ENCODE data around the gene ASMTL.
A peak's percentile ranks its signal among the peaks of the same experiment; 100 is the strongest.
"Not testable (repeated sequence)": the region's sequence is repeated elsewhere in the genome, so short reads cannot be mapped to it uniquely, and the experiment has no call there.

ASMTL gene

GRCh38 chrX:1475881-1476280 lies 23.2 kb upstream of the ASMTL start:
- Histone ChIP-seq H3K9ac (ENCODE audit: insufficient read length) (no peak overlapping the region), H3K4me3 (no peak overlapping the region), H3K27ac (no peak overlapping the region), H3K36me3 (ENCODE audit: insufficient read depth, low read length) (no peaks in the 10 kb centered on the region), H3K9me3 (ENCODE audit: low read depth, low read length) (0 out of 2 replicates have a peak, but pooled peaks cover 3% of the 10 kb centered on the region)
- no peak for TF ChIP-seq EZH2 (IDR thresholded peaks at IDR 0.05)
- TF ChIP-seq POLR2AphosphoS5 (IDR thresholded peaks at IDR 0.05; ENCODE audit: borderline replicate concordance, low read depth, low read length) = no peak
- TF ChIP-seq FOXP2 (optimal IDR thresholded peaks at IDR 0.05; ENCODE audit: control extremely low read depth, extremely low read length, insufficient read depth) = no peak
- DNase-seq (ENCODE audit: low read depth, low spot score) = no peak

DNA sequence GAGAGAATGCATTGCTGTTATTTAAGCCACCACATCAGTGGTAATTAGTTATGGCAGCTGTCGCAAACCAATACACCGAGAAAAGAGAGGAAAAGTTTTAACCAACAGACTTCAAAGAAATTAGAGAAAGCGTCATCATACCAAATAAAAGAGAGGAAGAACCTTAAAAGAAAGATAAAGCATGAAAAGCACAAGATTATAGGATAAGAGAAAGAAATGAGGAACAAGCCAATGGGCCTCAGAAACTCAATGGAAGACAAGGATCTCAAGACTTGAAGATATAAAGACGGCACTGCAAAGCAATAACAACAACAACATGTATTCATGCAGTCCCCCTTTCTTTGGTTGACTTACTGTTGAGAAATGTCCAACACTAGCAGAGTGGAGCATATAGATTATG lies 22.8 kb upstream of the ASMTL start:
- Histone ChIP-seq H3K9ac (ENCODE audit: insufficient read length) (no peak overlapping the region), H3K9me3 (ENCODE audit: low read depth, low read length) (0 out of 2 replicates have a peak, but pooled peaks cover 3% of the 10 kb centered on the region), H3K4me3 (no peak overlapping the region), H3K27ac (no peak overlapping the region), H3K36me3 (ENCODE audit: insufficient read depth, low read length) (no peaks in the 10 kb centered on the region)
- TF ChIP-seq FOXP2 (optimal IDR thresholded peaks at IDR 0.05; ENCODE audit: control extremely low read depth, extremely low read length, insufficient read depth) = no peak
- no peak for TF ChIP-seq POLR2AphosphoS5 (IDR thresholded peaks at IDR 0.05; ENCODE audit: borderline replicate concordance, low read depth, low read length)
- no peak for TF ChIP-seq EZH2 (IDR thresholded peaks at IDR 0.05)
- DNase-seq (ENCODE audit: low read depth, low spot score) = no peak

DNA sequence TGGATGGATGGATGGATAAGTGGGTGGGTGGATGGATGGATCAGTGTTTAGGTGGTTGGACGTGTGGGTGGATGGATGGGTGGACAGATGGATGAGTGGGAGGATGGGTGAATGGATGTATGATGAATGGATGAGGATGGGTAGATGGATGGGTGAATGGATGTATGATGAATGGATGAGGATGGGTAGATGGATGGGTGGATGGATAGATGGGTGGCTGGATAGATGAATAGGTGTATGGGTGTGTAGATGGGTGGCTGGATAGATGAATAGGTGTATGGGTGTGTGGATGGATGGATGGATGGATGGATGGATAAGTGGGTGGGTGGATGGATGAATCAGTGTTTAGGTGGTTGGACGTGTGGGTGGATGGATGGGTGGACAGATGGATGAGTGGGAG lies 21.9 kb upstream of the ASMTL start:
- not testable (repeated sequence) for DNase-seq (ENCODE audit: low read depth, low spot score); H3K27ac ChIP-seq; H3K4me3 ChIP-seq; H3K9me3 ChIP-seq (ENCODE audit: low read depth, low read length); H3K36me3 ChIP-seq (ENCODE audit: insufficient read depth, low read length); H3K9ac ChIP-seq (ENCODE audit: insufficient read length)

GRCh38 chrX:1472975-1473374 lies 20.3 kb upstream of the ASMTL start:
- H3K27ac ChIP-seq = no peak overlapping the region
- no peak for TF ChIP-seq POLR2AphosphoS5 (IDR thresholded peaks at IDR 0.05; ENCODE audit: borderline replicate concordance, low read depth, low read length)
- no peak for TF ChIP-seq FOXP2 (optimal IDR thresholded peaks at IDR 0.05; ENCODE audit: control extremely low read depth, extremely low read length, insufficient read depth)
- TF ChIP-seq EZH2 (IDR thresholded peaks at IDR 0.05) = no peak
- no peak overlapping the region for H3K9ac ChIP-seq (ENCODE audit: insufficient read length)
- H3K9me3 ChIP-seq (ENCODE audit: low read depth, low read length) = no peaks in the 10 kb centered on the region
- no peak for DNase-seq (ENCODE audit: low read depth, low spot score)
- H3K36me3 ChIP-seq (ENCODE audit: insufficient read depth, low read length) = no peaks in the 10 kb centered on the region
- no peak overlapping the region for H3K4me3 ChIP-seq

DNA sequence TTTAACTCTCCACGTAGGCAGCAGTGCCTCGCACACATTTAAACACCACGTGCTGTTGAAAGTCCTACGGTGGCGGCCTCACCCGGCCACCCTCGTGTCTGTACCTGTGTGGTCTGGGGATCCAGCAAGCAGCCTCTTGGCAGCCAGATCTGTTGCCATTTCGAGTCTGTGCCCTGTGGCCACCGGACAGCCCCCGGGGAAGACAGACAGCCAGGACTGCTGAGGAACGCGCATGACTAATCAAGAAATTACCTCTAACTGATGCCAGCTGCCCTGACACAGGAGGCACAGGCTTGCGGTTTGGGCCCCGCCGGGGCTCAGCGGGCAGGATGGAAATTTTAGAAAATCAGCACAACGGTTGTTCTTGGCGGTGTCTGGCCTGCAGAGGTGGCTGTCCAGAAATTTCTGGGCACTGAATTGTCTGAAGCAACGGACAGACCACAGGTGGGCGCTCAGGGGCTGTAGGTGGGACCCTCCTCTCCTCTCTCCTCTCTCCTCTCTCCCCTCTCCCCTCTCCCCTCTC lies 15.6 kb upstream of the ASMTL start:
- H3K4me3 ChIP-seq = no peak overlapping the region
- H3K36me3 ChIP-seq (ENCODE audit: insufficient read depth, low read length) = no peaks in the 10 kb centered on the region
- TF ChIP-seq FOXP2 (optimal IDR thresholded peaks at IDR 0.05; ENCODE audit: control extremely low read depth, extremely low read length, insufficient read depth) = no peak
- TF ChIP-seq POLR2AphosphoS5 (IDR thresholded peaks at IDR 0.05; ENCODE audit: borderline replicate concordance, low read depth, low read length) = no peak; the same call in 1 of the 2 replicates
- TF ChIP-seq EZH2 (IDR thresholded peaks at IDR 0.05) = no peak
- no peaks in the 10 kb centered on the region for H3K9me3 ChIP-seq (ENCODE audit: low read depth, low read length)
- no peak overlapping the region for H3K27ac ChIP-seq
- H3K9ac ChIP-seq (ENCODE audit: insufficient read length) = no peak overlapping the region
- no peak for DNase-seq (ENCODE audit: low read depth, low spot score)

GRCh38 chrX:1466971-1467561 lies 14.4 kb upstream of the ASMTL start:
- no peak for TF ChIP-seq FOXP2 (optimal IDR thresholded peaks at IDR 0.05; ENCODE audit: control extremely low read depth, extremely low read length, insufficient read depth)
- TF ChIP-seq EZH2 (IDR thresholded peaks at IDR 0.05) = no peak
- no peak for TF ChIP-seq POLR2AphosphoS5 (IDR thresholded peaks at IDR 0.05; ENCODE audit: borderline replicate concordance, low read depth, low read length)
- no peaks in the 10 kb centered on the region for H3K9me3 ChIP-seq (ENCODE audit: low read depth, low read length)
- no peak overlapping the region for H3K4me3 ChIP-seq
- no peaks in the 10 kb centered on the region for H3K36me3 ChIP-seq (ENCODE audit: insufficient read depth, low read length)
- H3K27ac ChIP-seq = 0 out of 2 replicates have a peak overlapping the region, but pooled peaks have one; percentile 7
- H3K9ac ChIP-seq (ENCODE audit: insufficient read length) = no peak overlapping the region
- DNase-seq (ENCODE audit: low read depth, low spot score) = no peak

GRCh38 chrX:1466232-1466661 lies 13.5 kb upstream of the ASMTL start:
- no peak overlapping the region for H3K27ac ChIP-seq
- no peaks in the 10 kb centered on the region for H3K9me3 ChIP-seq (ENCODE audit: low read depth, low read length)
- H3K36me3 ChIP-seq (ENCODE audit: insufficient read depth, low read length) = no peaks in the 10 kb centered on the region
- no peak overlapping the region for H3K9ac ChIP-seq (ENCODE audit: insufficient read length)
- H3K4me3 ChIP-seq = no peak overlapping the region
- TF ChIP-seq FOXP2 (optimal IDR thresholded peaks at IDR 0.05; ENCODE audit: control extremely low read depth, extremely low read length, insufficient read depth) (no peak), EZH2 (IDR thresholded peaks at IDR 0.05) (no peak), POLR2AphosphoS5 (IDR thresholded peaks at IDR 0.05; ENCODE audit: borderline replicate concordance, low read depth, low read length) (no peak)
- no peak for DNase-seq (ENCODE audit: low read depth, low spot score)

DNA sequence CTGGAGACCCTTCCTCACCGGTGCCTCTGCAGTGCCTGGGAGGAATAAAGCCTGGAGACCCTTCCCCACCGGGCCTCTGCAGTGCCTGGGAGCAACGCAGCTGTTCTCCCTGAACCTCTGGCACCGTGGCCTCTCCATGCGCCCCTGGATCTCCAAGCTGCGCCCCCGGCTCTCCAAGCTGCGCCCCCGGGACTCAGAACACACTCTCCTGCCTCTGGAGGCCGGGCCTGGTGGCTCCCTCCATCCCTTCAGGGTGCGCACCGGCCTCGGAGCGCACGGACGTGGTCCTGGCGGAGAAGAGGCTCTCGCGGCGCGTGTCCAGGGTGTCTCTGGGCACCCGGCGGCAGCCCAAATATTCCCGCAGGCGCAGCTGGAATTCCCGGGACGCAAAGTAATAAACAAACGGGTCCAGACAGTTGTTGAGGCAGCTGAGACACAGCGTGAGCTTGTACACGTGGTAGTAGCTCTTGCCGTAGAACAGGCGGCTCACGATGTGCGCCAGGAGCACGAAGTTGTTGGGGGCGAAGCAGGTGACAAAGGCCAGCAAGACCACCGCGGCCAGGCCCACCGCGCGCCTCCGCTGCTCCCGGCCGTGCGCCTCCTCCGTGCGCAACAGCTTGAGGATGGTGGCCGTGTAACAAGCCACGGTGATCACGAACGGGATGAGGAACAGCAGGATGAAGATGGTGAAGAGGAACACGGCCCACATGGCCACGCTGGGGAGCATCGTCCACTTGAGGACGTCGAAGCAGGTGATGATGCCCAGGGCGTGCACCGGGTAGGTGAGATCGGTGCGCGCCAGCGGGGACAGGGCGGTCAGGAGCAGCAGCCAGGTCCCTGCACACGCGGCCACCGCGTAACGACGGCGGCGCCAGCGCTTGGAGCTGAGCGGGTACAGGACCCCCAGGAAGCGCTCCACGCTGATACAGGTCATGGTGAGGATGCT lies 12.8 kb upstream of the ASMTL start:
- DNase-seq (ENCODE audit: low read depth, low spot score) = no peak
- Histone ChIP-seq H3K9ac (ENCODE audit: insufficient read length) (no peak overlapping the region), H3K36me3 (ENCODE audit: insufficient read depth, low read length) (no peaks in the 10 kb centered on the region), H3K4me3 (no peak overlapping the region), H3K27ac (no peak overlapping the region), H3K9me3 (ENCODE audit: low read depth, low read length) (no peaks in the 10 kb centered on the region)
- TF ChIP-seq FOXP2 (optimal IDR thresholded peaks at IDR 0.05; ENCODE audit: control extremely low read depth, extremely low read length, insufficient read depth) (no peak), EZH2 (IDR thresholded peaks at IDR 0.05) (no peak), POLR2AphosphoS5 (IDR thresholded peaks at IDR 0.05; ENCODE audit: borderline replicate concordance, low read depth, low read length) (no peak)

All from SK-N-MC (cell line).